Ovary (tissue), 3 donors: Measurements from ENCODE around the gene PPM1E.
"Not testable (repeated sequence)": the region's sequence is repeated elsewhere in the genome, so short reads cannot be mapped to it uniquely, and the experiment has no call there.

Experiments used
- CTCF ChIP-seq, 3 donors: fragments of 450-650 bp in 2 of 3; fragments of 200-600 bp in 1 of 3; IDR thresholded peaks; one replicate each; pipeline versions ENCODE4 v1.5.1 to v1.8.0; 2016 to 2022; ENCODE audit warnings: antibody characterized with exemption in 3 of 3, mild to moderate bottlenecking in 1 of 3
- POLR2A ChIP-seq: fragments of 450-650 bp; IDR thresholded peaks from one replicate; pipeline ENCODE4 v1.6.1; 2017; ENCODE audit warnings: antibody characterized with exemption, mild to moderate bottlenecking, moderate library complexity
- donor health status: DM: no; HTN: no; CAD: no.

- not testable (repeated sequence) for TF ChIP-seq CTCF (IDR thresholded peaks at IDR 0.05); POLR2A
These were observed 90.8 kb downstream of the PPM1E start for GRCh38 chr17:58846413-58846812.
